ENCODE data around the gene SIL1.

DNA sequence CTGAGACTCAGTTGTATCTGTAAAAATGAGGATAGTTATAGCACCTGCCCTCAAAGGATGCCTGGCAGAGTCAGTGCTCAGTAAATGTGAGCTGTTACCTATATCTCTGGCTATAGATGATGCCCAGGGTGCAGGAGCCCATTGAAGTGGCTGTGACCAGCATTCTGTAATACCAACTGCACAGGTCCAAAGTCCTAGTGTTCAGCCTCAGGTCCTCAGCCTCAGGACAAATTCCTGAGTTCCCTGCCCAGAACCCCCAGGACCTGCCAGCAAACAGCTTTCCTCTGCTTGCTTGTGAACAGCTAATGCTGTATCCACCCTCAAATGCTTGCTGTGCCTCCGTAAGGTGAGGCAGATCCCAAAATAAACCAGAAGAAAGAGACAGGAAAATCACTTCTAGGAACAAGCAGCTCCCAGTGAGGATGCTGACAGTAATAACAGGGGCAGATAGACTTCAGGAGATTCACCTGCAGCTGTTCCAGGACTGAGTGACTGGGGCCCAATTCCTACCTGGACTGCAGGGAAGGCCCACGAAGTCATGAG, 80.8 kb downstream of the SIL1 start:
- TF ChIP-seq EZH2 (IDR thresholded peaks at IDR 0.05; ENCODE audit: insufficient read depth, poor library complexity, severe bottlenecking), result no peak
- no peak for TF ChIP-seq EZH2phosphoT487 (IDR thresholded peaks at IDR 0.05; ENCODE audit: insufficient read depth, low read depth)
